Activated CD8-positive, alpha-beta memory T cell treated with anti-CD3 and anti-CD28 coated beads for 48 hours (primary cell): Measurements from ENCODE around the gene DYDC2.
"Not testable (repeated sequence)": the region's sequence is repeated elsewhere in the genome, so short reads cannot be mapped to it uniquely, and the experiment has no call there.

Experiments used
- DNase-seq, 3 experiments: peaks; one replicate each; pipeline ENCODE4 v3.0.0-alpha.2; 2020; ENCODE audit warnings: low read depth in 2 of 3, low spot score in 2 of 3

DYDC2 gene

DNA sequence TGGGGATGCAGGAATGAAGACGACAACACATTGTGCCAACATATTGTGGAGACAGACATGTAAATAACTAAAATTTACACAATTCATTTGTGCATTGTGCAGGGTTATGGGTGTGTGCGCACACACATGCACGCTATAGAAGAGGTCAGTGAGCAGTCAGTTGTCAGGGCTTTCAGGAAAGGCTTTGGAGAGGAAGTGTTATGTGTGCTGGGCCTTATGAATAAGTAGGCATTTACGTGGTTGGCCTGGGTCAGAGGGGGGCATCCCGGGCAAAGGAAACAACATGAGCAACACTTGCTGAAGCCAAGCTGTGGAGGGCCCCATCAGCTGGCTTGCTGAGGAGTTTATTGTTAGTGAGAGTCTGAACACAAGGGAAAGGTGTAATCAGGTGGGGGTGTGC is 55.9 kb downstream of the DYDC2 start:
- DNase-seq, result no peak

DNA sequence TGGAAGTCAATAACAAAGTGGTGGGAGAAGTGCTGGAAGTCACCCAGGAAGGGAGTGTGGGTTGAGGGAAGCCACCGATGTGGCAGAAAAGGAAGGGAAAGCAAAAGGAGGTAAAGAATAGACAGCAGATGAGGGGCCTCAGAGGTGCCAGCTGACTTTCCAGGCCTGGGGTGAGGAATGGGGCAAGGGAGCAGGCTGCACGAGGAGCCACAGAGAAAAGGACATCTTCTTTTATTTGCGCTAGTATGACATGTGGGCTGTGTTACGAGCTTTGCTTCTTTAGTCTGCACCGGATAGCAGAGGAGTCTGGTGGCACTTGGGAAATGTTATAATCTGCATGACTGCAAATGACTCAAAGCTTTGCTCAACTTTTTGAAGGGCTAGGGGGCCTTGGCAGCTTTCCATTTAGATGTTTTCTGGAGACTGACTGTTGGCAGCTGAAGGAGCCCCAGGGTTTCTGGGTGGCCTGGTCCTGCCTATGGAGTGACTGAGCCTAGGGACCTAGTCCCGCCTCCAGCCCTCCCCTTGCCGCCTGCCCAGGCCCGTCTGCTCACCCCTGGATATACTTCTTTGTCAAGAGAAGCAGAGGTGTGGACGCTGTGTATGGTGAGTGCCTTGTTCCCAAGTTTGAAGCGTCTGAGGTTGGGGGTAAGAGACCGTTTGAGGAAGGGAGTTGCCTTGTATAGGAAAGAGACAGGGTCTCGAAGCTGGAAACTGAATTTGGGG is 56.9 kb downstream of the DYDC2 start:
- DNase-seq, result no peak

DNA sequence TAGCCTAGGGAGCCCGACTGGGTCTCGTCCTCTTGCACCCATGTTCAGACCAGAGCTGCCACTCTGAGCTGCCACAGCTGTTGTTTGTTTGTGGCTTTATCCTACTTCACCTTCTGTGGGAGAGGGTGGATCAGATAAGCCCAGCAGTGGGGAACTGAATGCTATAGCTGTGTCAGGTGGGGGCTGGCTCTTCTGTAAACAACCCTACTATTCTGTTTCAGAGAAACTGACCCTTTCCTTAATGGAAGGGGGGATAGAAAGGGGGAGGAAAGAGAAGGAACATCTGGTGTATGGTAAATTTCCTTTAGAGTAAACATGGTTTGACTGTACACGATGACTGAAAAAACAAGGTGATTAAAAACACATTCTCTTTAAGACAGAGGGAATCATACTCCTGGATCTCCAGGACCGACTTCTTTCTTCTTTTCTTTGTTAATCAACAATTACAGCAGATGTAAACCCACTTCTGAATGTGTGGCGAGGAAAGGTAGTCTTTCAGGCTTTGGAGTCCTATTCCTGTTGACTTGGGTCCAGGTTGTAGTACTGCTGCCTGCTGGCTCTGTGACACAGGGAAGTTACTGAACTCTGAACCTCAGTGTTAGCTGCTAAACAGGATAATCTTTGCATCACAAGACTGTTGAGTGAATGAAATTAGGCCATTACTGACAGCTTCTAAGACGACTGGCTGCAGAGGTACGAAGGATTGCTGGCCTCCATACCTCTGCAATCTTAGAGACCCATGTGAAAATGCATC is 57.7 kb downstream of the DYDC2 start:
- no peak for DNase-seq

DNA sequence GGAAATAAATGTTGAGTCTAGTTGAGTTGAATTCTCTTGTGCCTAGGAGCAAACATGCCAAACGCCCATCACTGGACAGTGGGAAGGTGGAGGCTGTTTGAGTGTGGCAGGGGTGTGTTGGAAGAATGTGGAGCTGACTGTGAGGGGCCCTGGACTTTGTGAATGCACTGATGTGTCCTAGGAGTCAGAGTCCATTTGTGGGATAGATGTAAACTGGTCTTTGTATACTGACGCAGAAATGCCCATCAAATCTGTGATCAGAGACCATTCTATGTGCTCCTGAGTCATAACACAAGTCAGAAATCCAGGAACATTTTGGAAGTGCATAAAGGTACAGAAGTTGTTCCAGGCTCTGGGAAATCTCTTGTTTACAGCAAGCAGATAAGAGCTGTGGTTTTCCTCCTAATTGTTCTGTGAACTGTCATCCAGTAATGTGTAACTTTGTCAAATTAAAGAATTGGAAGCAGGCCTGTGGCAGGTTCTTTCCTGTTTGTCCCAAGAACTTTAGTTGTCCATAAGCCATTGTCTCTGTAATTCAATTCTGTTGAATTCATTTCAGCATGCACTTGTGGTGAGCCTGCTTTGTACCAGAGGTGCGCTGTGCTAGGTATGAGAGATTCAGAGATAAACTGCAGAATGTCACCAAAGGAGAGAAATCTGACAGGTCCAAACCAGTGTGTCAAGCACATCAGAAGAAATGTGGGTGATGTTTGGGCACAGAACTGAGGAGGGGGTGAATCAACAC is 59.3 kb downstream of the DYDC2 start:
- no peak for DNase-seq

DNA sequence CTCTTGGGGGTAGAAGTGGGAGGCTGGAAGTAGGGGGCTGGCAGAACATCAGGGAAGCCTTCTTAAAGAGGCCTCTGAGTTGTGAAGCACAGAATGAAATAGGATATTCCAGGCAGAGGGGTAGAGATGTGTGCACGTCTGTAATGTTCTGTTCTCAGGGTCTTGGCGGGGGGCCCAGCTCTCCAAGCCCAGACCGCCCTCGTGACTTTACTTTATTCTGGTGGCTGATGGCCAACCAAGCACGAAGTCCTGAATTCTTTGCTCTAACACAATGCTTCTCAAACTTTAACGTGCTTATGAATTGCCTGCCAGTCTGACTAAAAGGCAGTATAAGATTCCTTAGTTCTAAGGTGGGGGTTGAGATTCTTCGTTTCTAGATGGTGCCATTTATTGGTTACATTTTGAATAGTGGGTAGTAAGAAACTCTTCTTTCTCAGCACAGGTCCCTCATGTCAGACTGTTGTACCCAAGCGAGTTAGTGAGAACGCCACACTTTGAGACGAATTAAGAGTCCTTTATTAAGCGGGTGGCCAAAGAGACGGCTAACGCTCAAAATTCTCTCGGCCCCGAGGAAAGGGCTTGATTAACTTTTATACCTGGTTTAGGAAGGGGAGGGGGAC is 60.0 kb downstream of the DYDC2 start:
- no peak for DNase-seq

DNA sequence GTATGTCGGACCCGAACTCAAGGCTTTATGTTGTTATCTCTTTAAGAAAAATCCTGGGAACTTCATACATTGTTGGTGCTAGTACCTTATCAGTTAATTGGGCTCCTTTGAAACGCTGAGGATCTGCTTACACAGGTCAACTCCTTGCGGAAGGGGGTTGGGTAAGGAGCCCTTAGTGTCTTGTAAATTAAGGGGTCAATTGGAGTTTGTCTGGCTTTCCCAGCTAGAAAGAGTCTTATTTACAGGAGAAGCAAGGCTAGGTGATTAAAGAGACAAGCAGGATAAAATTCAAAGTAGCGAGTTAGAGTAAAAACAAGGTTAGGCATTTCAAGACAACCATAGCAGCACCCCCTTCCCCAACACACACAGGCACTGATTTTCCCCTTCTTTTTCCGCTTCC is 60.7 kb downstream of the DYDC2 start:
- not testable (repeated sequence) for DNase-seq
